ENCODE measurements around the gene CHGA.

CHGA gene

GRCh38 chr14:92922883-92923743 lies at the start of gene CHGA:
TSS of gene CHGA (plus strand) at chr14:92923150. CDS start at chr14:92923360, 210 bp downstream.
- no peak for DNase-seq (ENCODE audit: low read depth)

- no peak for DNase-seq (ENCODE audit: low read depth)
Observed at GRCh38 chr14:92874962-92875661, 47.8 kb upstream of the CHGA start.

- DNase-seq (ENCODE audit: low read depth) = no peak
Observed at GRCh38 chr14:92877757-92878431, 45.1 kb upstream of the CHGA start.

GRCh38 chr14:92880351-92880750 lies 42.6 kb upstream of the CHGA start:
- no peak for DNase-seq (ENCODE audit: low read depth)

- no peak for DNase-seq (ENCODE audit: low read depth)
Observed at GRCh38 chr14:92880851-92881250, 42.1 kb upstream of the CHGA start.

- DNase-seq (ENCODE audit: low read depth) = no peak
Observed at GRCh38 chr14:92883066-92883465, 39.9 kb upstream of the CHGA start.

- DNase-seq (ENCODE audit: low read depth) = no peak
Observed at GRCh38 chr14:92884410-92884809, 38.5 kb upstream of the CHGA start.

GRCh38 chr14:92885279-92886061 lies 37.5 kb upstream of the CHGA start:
- no peak for DNase-seq (ENCODE audit: low read depth)

- no peak for DNase-seq (ENCODE audit: low read depth)
Observed at GRCh38 chr14:92886337-92886736, 36.6 kb upstream of the CHGA start.

- DNase-seq (ENCODE audit: low read depth) = no peak
Observed at GRCh38 chr14:92887157-92887556, 35.8 kb upstream of the CHGA start.

- no peak for DNase-seq (ENCODE audit: low read depth)
Observed at GRCh38 chr14:92888896-92889295, 34.1 kb upstream of the CHGA start.

GRCh38 chr14:92890830-92891588 lies 31.9 kb upstream of the CHGA start:
- DNase-seq (ENCODE audit: low read depth) = no peak

GRCh38 chr14:92892589-92892988 lies 30.4 kb upstream of the CHGA start:
- no peak for DNase-seq (ENCODE audit: low read depth)

- DNase-seq (ENCODE audit: low read depth) = no peak
Observed at GRCh38 chr14:92895352-92895878, 27.5 kb upstream of the CHGA start.

- DNase-seq (ENCODE audit: low read depth) = no peak
Observed at GRCh38 chr14:92897922-92898565, 24.9 kb upstream of the CHGA start.

- no peak for DNase-seq (ENCODE audit: low read depth)
Observed at GRCh38 chr14:92898566-92899131, 24.3 kb upstream of the CHGA start.

GRCh38 chr14:92900660-92901059 lies 22.3 kb upstream of the CHGA start:
- DNase-seq (ENCODE audit: low read depth) = no peak

GRCh38 chr14:92902191-92902590 lies 20.8 kb upstream of the CHGA start:
- no peak for DNase-seq (ENCODE audit: low read depth)

GRCh38 chr14:92902726-92903125 lies 20.2 kb upstream of the CHGA start:
- DNase-seq (ENCODE audit: low read depth) = no peak

- DNase-seq (ENCODE audit: low read depth) = no peak
Observed at GRCh38 chr14:92903359-92903758, 19.6 kb upstream of the CHGA start.

Measured in non-pigmented ciliary epithelial cell (primary cell).